Fibroblast of skin of back (primary cell): ENCODE data around the gene NELL1.

ENCODE experiments used
- DNase-seq: peaks from one replicate; pipeline ENCODE4 v3.0.0-alpha.2; 2013

Gene NELL1

DNA sequence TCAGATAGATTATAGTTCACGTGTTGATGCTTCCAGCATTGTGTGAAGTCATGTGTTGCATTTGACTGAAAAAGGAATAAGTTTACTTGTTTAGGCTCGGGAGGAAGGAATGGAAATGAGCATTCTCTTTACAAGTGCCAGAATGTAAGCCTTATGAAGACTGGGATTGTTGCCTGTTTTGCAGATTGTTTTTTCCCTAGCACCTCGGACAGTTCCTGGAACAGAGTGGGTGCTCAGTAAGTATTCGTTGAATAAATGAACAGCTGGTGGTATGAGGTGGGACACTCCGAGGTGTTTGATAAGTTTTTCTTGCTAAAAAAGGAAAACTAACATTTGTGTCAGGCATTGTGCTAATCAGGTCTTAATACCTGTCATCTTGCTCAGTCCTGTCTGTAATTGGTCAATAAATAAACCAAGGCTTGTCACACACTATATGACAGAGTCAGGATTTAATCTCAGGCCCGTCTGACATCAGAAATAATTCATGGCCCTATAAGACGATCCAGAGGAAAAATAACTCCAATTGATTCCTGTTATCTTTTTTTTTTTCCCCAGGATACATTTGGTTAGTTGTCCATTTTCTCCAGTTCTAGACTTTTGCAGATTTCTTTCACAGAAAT lies 304.7 kb downstream of the NELL1 start:
- no peak for DNase-seq

DNA sequence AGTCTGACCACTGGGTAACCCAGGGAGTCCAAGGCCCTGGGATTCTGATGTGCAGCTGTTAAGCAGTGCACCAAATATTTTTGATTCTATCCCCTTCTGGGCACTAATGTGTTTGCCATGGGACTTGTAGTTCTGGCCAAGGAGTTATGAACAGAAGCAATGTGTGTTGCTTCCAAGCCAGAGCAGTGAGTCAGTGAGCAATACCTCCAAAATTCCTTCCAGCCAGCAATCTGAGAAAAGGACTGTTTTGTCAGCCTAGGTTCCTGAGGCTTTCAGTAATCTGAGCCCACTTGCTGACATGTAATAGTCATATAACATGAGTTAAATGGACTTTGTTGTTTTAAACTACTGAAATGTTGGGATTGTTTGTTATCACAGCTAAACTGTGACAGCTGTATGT lies 311.4 kb downstream of the NELL1 start:
- DNase-seq = no peak

DNA sequence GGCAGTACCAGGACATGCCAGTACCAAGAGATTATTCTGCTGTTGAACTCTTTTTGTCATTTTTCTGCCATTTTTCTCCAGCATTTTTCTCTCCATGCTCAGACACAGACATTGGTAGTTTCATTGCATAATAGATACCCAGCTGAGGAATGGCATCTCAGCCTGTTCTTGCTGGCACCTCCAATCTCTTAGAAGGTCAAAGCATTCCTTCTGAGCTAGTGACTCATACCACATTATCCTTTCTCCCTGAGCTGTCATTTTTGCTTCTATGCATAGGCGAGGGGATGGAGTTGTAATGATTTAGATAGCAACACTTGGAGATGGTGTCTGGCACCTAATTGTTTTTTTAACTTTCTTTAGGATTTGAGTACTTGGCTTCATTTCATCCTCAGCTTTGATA lies 321.1 kb downstream of the NELL1 start:
- no peak for DNase-seq

DNA sequence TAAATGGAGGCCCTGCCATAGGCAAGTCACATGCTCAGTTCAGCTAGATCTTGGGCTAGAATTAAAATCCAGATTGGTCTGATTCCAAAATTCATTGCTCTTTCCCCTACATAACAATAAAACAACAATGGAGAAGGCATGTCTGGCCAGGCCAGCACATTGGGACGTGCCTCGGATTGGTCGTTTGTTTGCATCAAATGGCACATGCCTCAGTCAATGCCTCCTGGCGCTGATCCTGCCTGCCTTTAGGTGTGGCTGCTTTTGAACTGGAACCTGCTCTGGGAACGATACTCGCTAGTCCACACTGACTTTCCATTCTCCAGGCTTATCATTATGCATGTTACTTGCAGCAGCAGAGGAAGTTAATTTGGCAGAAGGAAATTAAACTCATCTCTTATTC lies 322.1 kb downstream of the NELL1 start:
- DNase-seq = no peak

DNA sequence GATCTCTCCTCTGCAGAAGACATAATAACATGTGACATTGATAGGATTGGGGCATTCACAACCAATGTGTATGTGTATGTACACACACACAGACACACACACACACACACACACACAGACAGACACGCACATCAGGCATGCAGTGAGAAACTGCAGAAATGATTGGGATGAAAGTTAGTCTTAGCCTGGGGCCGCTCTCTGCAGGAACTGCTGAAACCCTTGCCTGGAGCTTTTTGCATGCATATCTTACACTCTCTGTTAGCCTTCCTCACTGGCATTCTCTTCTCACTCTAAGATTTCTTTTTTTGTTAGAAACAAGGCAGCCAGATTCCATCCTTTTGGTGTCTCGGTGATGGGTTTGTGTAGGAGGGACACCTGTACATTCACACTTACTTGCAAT lies 337.9 kb downstream of the NELL1 start:
- no peak for DNase-seq

DNA sequence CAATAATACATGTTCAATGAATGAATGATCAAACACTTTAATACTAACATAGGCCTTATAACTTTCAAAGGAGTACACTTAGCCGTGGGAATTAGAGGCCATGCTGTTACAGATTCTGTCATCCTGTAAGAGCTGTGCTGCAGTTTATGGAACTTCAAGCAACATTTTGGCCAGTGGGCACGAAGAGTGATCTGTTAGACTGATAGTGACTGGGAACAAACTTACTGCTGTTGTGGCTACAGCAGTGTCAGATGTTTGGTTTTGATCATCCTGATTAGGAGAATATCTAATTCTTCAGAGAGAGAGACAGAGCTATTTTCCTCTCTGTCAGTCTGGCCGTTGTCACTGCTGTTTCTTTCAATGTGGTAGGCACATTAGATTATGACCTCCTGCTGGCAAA lies 348.9 kb downstream of the NELL1 start:
- no peak for DNase-seq

DNA sequence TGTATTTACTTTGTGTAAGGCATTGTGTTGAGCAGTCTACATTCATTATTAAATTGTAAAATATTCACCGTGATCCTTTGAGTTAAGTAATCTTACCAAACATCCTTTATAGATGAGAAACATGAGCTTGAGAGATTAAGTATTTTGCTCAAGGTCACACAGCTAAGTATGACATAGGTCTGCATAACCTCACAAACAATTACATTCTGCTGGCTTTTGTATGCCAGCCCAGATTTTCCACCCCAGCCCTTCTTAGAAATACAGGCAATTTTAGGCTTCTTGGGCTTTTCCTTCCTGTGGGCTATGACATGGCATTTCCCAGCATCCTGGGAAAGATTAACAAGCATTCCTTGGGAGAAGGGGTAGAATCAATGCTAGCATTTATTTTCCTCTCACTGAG lies 357.3 kb downstream of the NELL1 start:
- no peak for DNase-seq

DNA sequence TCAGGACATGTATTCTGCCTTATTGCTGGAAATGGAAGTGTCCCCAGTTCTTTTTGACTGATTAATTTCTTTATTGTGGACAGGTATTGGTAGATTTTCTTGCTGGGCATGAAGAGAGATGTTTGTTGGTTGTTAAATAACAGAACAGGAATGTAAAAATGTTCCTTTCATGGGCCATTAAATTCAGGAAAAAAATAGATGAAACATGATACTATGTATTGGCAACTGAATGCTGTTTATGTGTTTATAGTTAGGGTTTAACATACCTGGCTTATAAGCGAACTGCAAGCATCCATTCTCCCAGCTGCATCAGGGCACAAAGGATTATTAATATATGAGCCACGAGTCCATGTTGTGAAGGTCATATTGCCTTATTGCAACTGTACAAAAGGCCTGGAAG lies 368.5 kb downstream of the NELL1 start:
- no peak for DNase-seq

DNA sequence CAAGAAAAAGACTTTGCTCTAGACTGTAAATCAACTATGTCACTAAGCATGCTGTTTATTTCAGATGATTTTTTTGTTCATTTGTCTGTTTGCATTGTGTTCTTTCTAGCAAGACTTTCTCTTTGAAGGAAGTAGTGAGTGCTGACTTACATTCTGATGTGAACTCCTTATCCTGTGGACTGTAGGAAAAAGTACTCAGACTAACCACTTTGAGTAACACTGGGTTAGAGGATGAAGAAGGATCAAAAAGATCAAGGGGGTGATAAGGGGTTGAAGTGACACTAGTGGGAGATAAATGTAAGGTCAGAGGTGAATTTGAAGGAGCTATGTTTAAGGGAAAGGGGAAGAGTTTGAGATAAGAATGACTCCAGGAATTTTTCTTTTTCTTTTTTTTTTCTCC lies 369.4 kb downstream of the NELL1 start:
- DNase-seq = no peak

DNA sequence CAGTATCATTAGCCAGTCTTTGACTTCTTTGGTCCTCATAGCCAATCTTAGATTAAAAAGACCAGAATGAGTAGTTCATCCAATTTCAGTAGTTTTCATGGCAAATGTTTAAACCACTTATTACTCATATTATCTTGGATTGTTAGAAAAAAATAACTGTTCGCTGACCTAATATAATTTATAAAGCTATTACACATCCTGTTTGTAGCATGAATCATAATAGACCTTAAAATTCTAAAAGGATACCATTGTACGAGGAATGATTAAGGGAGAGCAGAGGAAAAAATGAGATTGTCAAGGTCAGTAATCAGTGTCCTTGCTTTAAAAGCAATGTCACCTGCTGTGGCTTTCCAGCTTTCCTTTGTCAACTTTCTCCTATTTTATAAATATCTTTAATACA lies 371.2 kb downstream of the NELL1 start:
- no peak for DNase-seq

DNA sequence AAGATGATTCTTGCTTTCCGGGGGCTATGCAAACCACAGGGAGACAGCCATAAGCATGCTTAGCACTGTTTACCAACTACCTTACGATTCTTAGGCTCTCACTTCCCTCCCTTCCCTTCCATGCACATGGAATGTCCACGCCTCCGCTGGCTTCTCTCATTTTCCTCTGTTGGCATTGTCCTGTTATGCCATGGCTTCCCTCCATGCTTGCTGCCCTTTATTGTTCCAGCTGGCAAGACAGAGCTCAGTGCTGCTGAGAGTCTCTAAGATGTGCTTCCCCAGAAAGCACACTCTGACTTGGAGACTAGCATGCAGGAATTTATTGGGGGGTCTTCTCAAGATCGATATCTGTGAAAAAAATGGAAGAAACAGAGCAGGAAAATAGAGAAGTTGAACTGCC lies 379.2 kb downstream of the NELL1 start:
- DNase-seq = no peak

DNA sequence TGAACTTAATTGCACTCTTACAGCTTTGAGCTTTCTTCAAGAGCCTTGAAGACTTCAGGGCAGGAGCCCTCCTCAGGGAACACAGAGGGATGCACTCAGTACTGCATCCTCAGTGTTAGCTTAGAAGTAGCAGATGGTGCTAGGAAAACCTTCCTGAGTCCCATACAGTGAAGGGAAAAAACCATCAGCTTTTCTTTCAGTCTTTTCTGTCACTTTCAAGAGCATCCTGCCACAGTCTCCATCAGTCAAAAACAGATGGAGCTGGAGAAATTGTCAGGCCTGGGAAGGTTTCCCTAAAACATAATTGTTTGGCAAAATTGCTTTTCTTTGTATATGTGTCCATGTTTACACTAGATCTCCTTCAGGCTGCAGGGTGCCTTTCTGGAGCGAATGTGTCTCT lies 384.1 kb downstream of the NELL1 start:
- no peak for DNase-seq

DNA sequence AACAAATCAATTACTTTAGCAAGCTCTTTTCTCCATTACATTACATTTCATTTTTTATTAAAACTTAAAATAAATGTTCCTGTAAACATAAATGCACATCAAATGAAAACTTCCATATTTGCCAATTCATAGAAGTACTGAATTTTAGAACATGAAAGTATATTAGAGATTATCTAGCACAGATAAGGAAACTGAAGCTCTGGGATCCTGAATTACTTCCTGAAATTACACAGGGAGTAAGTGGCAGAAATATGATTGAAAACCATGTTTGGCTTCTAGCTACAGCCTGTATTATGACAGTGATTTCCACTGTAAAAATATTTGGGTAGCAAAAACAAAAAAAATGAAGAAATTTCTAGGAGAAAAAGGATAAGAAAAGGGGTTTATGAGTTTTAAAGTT lies 387.3 kb downstream of the NELL1 start:
- no peak for DNase-seq

DNA sequence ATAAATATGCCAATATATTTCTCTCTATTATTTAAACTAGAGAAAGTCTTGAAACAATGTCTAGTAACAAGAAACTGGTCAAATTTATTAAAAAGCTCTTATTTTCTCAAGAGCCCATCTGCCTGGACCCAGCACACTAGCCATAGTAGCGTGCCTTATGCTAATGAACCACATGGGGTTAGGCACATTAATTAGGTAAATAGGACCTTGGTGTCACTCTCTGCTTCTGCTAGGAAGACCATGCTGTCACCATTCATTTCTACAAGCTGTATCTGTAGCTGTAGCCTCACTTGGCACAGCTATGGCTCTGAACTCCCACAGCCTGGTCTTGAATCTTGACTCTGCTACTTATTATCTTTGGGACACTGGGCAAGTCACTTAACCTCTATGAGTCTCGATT lies 390.5 kb downstream of the NELL1 start:
- DNase-seq = no peak

DNA sequence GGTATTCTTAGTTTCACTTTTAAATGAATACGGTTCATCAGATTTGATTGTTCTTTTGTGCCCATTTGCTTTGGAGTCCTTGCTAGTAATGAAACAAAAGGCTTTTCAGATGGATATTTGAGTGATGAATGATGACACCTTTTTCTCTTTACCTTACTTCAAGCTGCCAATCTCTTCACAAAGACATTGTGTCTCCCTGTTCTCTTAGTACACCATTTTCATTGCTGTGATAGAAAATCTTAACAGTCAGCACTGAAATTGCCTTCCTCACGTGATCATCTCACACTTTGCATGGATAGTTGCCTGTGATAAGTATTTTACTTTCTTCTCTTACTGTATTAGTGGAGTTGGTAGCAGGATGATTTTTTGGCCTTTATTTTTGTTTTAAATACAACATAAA lies 396.6 kb downstream of the NELL1 start:
- no peak for DNase-seq

DNA sequence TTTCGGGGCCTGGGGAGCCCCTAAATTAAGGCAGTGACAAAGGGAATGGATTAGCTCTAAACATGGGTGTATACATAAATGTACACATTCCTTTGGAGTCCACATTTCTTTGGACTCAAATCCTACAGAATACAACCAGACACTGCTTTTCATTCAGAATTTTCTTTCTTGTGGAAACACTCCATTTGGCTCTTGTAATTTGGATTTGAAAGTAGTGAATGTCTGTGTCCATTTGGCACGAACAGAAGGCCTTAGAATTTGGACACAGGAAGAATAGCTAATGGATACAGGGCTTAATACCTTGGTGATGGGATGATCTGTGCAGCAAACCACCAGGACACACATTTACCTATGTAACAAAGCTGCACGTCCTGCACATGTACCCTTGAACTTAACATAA lies 399.5 kb downstream of the NELL1 start:
- DNase-seq = no peak

DNA sequence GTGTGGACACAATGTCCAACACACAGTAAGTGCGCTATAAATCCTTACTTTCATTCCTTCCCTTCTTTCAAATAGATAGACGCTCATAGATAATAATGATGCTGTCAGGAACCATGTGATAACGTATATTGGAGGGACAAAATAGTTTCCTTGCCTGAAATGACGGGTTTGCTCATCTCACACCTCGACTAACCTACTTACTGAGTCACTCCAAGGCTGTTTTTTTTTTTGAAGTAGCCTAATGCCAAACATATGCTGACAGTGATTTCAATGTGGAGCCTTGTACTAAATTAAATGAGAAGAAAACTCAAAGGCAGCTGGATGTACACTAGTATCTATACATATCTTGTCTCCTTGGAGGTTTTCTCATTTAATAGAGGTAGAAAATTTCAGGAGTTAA lies 400.5 kb downstream of the NELL1 start:
- DNase-seq = no peak

DNA sequence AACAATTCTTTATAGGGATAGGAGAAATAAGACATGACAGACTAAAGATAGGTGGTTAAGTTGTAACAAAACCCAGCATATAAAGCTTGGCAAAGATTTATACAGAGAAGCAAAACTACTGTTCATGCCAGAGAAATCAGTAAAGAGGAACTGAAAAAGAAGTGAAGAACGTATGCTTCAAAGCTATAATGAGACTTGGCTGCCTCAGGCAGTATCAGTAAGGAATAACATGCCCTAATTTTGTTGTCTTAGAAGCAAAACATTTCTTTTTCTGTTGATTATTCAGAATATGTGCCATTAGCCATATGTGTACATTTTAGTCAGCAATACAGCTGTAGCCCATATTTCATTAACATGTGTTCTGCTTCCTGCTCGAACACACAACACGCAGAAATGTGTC lies 403.2 kb downstream of the NELL1 start:
- no peak for DNase-seq

DNA sequence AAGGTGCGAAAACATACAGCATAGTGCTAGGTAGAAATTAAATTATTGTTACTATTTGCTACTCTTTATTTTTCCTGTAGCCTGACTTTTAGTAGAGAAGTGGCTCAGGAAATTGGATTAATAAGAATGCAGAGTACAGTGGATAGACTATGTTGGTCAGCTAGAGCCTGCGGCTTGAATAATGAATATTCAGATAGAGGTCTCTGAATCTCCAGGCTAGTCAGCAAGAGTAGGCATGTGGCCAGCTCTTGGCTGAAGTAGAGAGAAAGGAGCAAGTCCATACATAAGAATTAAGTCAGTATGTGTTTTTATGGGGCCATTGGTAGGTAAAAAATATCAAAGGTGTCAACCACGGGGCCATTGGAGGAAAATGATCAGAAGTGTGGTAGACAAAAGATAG lies 413.5 kb downstream of the NELL1 start:
- no peak for DNase-seq

DNA sequence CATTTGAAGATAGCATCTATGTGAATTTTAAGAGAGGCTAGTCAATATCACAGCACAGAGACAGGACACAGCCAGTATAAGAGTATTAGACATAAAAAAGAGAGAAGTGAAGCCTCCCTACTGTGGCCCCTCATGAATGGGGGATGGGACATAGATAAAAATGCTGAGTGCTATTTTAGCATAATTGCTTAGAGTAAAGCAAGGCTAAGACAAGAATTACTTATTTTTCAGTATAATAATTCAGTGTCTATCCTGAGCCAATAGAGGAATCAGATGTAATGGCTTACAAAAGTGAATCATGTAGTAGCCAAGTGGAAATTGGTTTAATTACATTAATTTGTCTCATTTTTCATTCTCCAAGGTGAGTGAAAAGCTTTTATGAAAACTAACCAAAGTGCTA lies 419.5 kb downstream of the NELL1 start:
- DNase-seq = no peak

DNA sequence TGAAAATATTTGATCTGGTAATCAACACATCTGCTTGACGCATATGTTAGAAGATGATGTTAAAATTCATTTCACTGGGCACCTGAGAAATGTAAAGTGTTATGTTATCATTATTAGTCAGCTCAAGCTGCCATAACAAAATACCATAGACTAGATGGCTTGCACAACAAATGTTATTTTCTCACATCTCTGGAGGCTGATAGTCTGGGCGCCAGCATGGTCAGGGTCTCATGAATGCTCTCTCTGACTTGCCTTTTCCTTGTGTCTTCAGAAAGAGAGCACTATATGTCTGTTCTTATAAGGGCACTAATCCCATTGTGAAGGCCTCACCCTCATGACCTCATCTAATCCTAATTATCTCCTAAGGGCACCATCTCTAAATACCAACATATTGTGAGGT lies 435.3 kb downstream of the NELL1 start:
- DNase-seq = no peak

DNA sequence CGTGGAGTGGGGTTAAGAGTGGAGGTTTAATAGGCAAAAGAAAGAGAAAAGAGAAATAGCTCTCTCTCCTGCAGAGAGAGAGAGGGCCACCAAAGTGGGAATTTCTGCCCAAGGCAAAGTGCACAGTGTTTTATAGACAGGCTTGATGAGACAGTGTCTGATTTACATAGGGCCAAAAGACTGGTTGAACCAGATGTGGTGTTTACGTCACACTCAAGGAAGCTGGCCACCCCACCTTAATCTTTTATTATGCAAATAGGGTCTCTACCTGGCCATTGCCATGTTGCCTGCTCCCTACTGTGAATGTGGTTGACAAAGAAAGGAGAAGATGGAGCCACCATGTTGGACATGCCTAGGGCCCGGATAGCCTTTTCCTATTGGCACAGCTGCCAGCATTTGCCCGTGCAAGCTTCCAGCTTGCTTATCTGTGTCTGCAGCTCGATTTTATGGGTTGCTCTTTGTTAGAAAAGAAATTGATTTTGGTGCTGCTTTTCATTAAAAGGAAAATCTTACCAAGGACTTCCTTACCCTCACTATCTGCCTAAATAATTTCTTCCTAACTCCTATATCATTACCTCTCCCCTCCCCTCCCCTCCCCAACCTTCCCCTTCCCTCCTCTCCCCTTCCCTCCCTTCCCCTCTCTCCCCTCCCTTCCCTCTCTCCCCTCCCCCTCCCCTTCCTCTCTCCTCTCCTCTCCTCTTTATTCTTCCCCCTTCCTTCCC lies 436.0 kb downstream of the NELL1 start:
- no peak for DNase-seq

DNA sequence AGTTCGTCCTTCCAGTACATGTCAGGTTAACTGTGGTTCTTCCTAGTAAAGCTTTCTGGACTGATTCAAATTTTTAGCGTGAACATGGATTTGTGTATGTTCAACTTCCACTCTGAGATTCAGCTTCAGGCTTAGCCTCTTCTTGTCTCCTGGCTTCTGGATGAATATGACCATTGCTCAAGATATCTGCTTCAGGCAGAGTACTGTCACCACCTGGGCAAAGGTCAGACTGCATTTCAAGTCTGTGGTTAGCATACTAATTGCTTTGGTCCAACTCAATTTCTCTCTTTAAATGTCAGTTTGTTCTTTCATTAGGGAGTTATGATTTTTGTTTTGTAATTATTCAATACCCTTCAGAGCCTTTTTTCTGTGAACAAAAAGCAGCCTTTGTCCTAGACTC lies 440.0 kb downstream of the NELL1 start:
- DNase-seq = no peak

DNA sequence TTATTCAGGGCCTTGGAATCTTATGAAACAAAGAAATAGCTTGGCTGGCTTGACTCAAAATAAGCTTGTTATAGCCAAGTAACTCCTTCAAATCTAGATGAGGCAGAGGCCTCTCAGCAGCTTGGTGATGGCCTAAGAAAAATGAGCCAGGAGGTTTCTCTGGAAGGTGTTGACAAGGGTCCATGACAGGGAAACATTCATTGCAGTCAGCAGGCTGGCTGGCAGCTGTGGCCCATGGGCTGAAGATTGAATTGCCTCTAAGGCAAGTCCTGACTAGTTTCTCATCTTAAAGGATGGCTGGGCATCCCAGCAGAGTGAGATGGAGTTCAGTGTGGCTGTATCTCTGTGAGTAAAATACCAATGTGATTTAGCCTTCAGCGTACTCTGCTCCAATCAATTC lies 441.0 kb downstream of the NELL1 start:
- DNase-seq = no peak

DNA sequence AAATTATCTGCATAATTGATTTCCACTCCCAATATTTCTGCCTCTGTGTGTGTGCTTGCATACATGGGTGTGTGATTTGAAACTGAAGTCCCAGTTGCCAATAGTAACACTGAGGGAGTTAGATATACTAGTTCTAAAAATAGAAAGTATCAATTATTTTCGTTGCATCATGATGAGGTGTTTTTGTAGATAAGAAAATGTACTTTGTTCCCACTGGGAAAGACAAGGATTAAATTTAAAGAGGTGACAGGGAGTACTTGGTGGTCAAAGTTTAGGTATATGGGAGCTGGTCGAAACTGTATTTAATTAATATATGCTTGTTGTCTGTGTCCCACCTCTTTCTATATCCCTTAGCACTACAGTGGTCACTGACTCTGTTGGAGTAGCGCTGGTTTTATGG lies 444.5 kb downstream of the NELL1 start:
- no peak for DNase-seq
